HG02885 (cell line): ENCODE data around the gene CCDC51.

ENCODE experiments used
- ATAC-seq: cut with Tn5 transposase; IDR thresholded peaks from one replicate; pipeline ENCODE4 v1.9.1; 2021; ENCODE audit warnings: mild to moderate bottlenecking; ENCODE audit not compliant: unreplicated experiment, poor library complexity

Gene CCDC51

GRCh38 chr3:48435774-48436476 is 4.0 kb downstream of the CCDC51 start:
- no peak for ATAC-seq

- no peak for ATAC-seq
Observed at GRCh38 chr3:48435223-48435595, 4.7 kb downstream of the CCDC51 start.

- no peak for ATAC-seq
Observed at GRCh38 chr3:48434591-48435222, 5.2 kb downstream of the CCDC51 start.

- no peak for ATAC-seq
Observed at GRCh38 chr3:48433472-48434118, 6.3 kb downstream of the CCDC51 start.

GRCh38 chr3:48432411-48433371 is 7.2 kb downstream of the CCDC51 start:
- ATAC-seq: no peak

GRCh38 chr3:48431224-48432029 is 8.5 kb downstream of the CCDC51 start:
- no peak for ATAC-seq

- ATAC-seq: no peak
Observed at GRCh38 chr3:48430708-48431101, 9.2 kb downstream of the CCDC51 start.

GRCh38 chr3:48429960-48430707 is 9.8 kb downstream of the CCDC51 start, which contains the start of gene PLXNB1:
Gene PLXNB1, minus strand, starts transcription at chr3:48430086. Its CDS starts 5,475 bp downstream, at chr3:48424611.
- no peak for ATAC-seq

- ATAC-seq: peak; percentile 54
Observed at GRCh38 chr3:48429317-48429959, 10.5 kb downstream of the CCDC51 start.

GRCh38 chr3:48428572-48429316 is 11.2 kb downstream of the CCDC51 start:
- ATAC-seq: peak; percentile 30

- no peak for ATAC-seq
Observed at GRCh38 chr3:48428088-48428571, 11.8 kb downstream of the CCDC51 start.

GRCh38 chr3:48427630-48427962 is 12.3 kb downstream of the CCDC51 start:
- ATAC-seq: no peak

- ATAC-seq: no peak
Observed at GRCh38 chr3:48426944-48427629, 12.8 kb downstream of the CCDC51 start.

GRCh38 chr3:48426401-48426909 is 13.5 kb downstream of the CCDC51 start:
- no peak for ATAC-seq

GRCh38 chr3:48425281-48425812 is 14.6 kb downstream of the CCDC51 start:
- no peak for ATAC-seq

GRCh38 chr3:48423883-48424695 is 15.8 kb downstream of the CCDC51 start:
- no peak for ATAC-seq
